Measurements from ENCODE around the gene CDH4. TPM values are rescaled to one million over a fixed set of nuclear protein-coding genes. Genes with fewer than 3 reads are reported as not detected.

Gene CDH4
- total and polyA plus RNA-seq, 9 of the 15 experiments (the other 6 are each of a cell fraction or from before 2014, with no cell fraction given): 0.04 TPM; not detected in 8

DNA sequence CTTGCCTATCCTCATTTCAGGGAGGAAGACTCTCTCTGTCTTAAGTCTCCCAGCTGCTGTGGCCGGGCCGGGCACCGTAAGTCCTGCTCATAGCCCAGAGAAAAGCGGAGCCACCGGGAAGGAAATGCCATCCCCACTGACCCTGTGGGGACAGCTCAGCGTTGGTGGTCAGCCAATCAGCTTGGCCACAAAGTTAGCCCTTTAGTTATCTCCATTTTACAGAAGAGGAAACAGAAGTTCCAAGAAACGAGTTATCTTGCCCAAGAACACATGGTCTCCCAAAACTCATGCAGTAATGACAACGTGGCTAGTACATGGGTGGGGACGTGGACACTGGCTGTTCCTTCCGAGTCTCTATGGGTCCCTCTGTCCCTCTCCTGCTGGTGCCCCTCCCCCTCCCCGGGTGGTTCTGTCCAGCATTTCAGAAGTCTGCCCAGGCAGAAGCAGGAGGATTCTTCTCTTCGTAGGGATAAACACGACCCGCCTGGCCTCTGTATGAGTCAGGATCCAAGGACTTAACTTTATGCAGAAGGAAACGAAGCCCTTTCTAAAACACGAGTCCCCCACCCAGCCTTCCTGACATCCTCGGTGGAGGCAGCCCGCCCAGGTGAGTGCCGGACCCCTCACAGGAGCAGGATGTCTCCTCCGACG is 273.8 kb downstream of the CDH4 start (continued):
- TF ChIP-seq KAT8 (IDR thresholded peaks at IDR 0.05; ENCODE audit: low read depth) (no peak), DDX20 (tag; IDR thresholded peaks at IDR 0.05; ENCODE audit: low read depth) (no peak), L3MBTL2 (IDR thresholded peaks at IDR 0.05) (peak; percentile 92), SUPT5H (IDR thresholded peaks at IDR 0.05) (no peak), ZNF121 (CRISPR knock-in tag; conservative IDR thresholded peaks at IDR 0.05) (no peak), UBTF (IDR thresholded peaks at IDR 0.05; ENCODE audit: borderline replicate concordance in 1 of 2, low read depth in 2 of 2, low read length in 2 of 2) (no peak), ZNF584 (CRISPR knock-in tag; IDR thresholded peaks at IDR 0.05; ENCODE audit: low read depth) (peak; percentile 69; the same call in 1 of the 2 replicates), IRF9 (tag; IDR thresholded peaks at IDR 0.05) (no peak), ZKSCAN1 (IDR thresholded peaks at IDR 0.05; ENCODE audit: low read depth, low read length) (no peak), PHB2 (IDR thresholded peaks at IDR 0.05; ENCODE audit: low read depth) (no peak), PHF8 (IDR thresholded peaks at IDR 0.05; ENCODE audit: borderline replicate concordance, low read length) (no peak), MEF2D (tag; conservative IDR thresholded peaks at IDR 0.05; ENCODE audit: low read depth) (no peak), TCF7L2 (IDR thresholded peaks at IDR 0.05; ENCODE audit: low read depth, low read length) (no peak), CXXC5 (CRISPR knock-in tag; IDR thresholded peaks at IDR 0.05) (peak; percentile 62), FOXA3 (CRISPR knock-in tag; conservative IDR thresholded peaks at IDR 0.05 in 1 of 2, IDR thresholded peaks at IDR 0.05 in 1 of 2) (no peak), FOSL1 (tag; conservative IDR thresholded peaks at IDR 0.05) (peak; percentile 71), STAT5A (IDR thresholded peaks at IDR 0.05; ENCODE audit: borderline replicate concordance, low read length) (peak; percentile 98), MITF (IDR thresholded peaks at IDR 0.05) (peak; percentile 72; the same call in 1 of the 2 replicates)
- TF ChIP-seq, protein P1, sequence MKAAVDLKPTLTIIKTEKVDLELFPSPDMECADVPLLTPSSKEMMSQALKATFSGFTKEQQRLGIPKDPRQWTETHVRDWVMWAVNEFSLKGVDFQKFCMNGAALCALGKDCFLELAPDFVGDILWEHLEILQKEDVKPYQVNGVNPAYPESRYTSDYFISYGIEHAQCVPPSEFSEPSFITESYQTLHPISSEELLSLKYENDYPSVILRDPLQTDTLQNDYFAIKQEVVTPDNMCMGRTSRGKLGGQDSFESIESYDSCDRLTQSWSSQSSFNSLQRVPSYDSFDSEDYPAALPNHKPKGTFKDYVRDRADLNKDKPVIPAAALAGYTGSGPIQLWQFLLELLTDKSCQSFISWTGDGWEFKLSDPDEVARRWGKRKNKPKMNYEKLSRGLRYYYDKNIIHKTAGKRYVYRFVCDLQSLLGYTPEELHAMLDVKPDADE (conservative IDR thresholded peaks at IDR 0.05; ENCODE audit: control insufficient read depth, low read depth, low read length): no peak
- TF ChIP-seq, protein P2, sequence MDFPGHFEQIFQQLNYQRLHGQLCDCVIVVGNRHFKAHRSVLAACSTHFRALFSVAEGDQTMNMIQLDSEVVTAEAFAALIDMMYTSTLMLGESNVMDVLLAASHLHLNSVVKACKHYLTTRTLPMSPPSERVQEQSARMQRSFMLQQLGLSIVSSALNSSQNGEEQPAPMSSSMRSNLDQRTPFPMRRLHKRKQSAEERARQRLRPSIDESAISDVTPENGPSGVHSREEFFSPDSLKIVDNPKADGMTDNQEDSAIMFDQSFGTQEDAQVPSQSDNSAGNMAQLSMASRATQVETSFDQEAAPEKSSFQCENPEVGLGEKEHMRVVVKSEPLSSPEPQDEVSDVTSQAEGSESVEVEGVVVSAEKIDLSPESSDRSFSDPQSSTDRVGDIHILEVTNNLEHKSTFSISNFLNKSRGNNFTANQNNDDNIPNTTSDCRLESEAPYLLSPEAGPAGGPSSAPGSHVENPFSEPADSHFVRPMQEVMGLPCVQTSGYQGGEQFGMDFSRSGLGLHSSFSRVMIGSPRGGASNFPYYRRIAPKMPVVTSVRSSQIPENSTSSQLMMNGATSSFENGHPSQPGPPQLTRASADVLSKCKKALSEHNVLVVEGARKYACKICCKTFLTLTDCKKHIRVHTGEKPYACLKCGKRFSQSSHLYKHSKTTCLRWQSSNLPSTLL (IDR thresholded peaks at IDR 0.05): no peak
